ENCODE measurements around the gene MAMDC2.

GRCh38 chr9:70036641-70037040 is 7.0 kb upstream of the MAMDC2 start:
- no peak for TF ChIP-seq CTCF (IDR thresholded peaks at IDR 0.05; ENCODE audit: control extremely low read depth in 1 of 3, insufficient read depth in 1 of 3, low read depth in 1 of 3, low read length in 3 of 3)
- TF ChIP-seq GABPA (IDR thresholded peaks at IDR 0.05; ENCODE audit: borderline replicate concordance, insufficient read depth, low read length) = no peak
- no peak for TF ChIP-seq HDAC2 (IDR thresholded peaks at IDR 0.05; ENCODE audit: borderline replicate concordance in 1 of 2, low read depth in 2 of 2, low read length in 2 of 2)
- TF ChIP-seq EGR1 (IDR thresholded peaks at IDR 0.05; ENCODE audit: borderline replicate concordance, low read depth, low read length) = no peak
- no peak for TF ChIP-seq EZH2 (IDR thresholded peaks at IDR 0.05; ENCODE audit: low read depth, low read length, severe bottlenecking)
- TF ChIP-seq POLR2AphosphoS5 (IDR thresholded peaks at IDR 0.05; ENCODE audit: low read depth, low read length) = no peak

All from H1 (cell line).